T-helper 2 cell treated with Interferon-gamma antibody and Interleukin-4, amounts not matched to agents 100 ng/mL and 5 ng/mL, for 36 hours (primary cell): ENCODE results near the gene STAM2. TPM values are rescaled to one million over a fixed set of nuclear protein-coding genes. Genes with fewer than 3 reads are reported as not detected.
"Not testable (repeated sequence)": the region's sequence is repeated elsewhere in the genome, so short reads cannot be mapped to it uniquely, and the experiment has no call there.

Source experiments
- intact Hi-C: fragments of 100-400 bp; cut with micrococcal nuclease; formaldehyde crosslinking; loops from one replicate; pipeline ENCODE4 v1.15.1; 2023
- total RNA-seq: library from RNA; stranded (reverse); gene quantifications from 2 replicates; pipeline ENCODE4 v1.2.3, GENCODE V29; 2022

STAM2 gene
- total RNA-seq, 1 donor from 2014 or later, result 17.9 TPM

- intact Hi-C loops, result no loop called here
Observed at GRCh38 chr2:152114366-152114765, 61.2 kb downstream of the STAM2 start.

GRCh38 chr2:152107140-152107539 is 68.4 kb downstream of the STAM2 start:
- intact Hi-C loops, result not testable (repeated sequence)

- intact Hi-C loops, result no loop called here
Observed at GRCh38 chr2:152106464-152106863, 69.1 kb downstream of the STAM2 start.

- intact Hi-C loops, result no loop called here
Observed at GRCh38 chr2:152103271-152103670, 72.3 kb downstream of the STAM2 start.

GRCh38 chr2:152100961-152101360 is 74.6 kb downstream of the STAM2 start:
- intact Hi-C loops, result no loop called here

GRCh38 chr2:152099367-152100050 is 76.1 kb downstream of the STAM2 start:
- intact Hi-C loops, result no loop called here

- intact Hi-C loops, result no loop called here
Observed at GRCh38 chr2:152098496-152099366, 76.8 kb downstream of the STAM2 start, which contains the start of gene CACNB4. Gene CACNB4 (minus strand): TSS chr2:152099044.

GRCh38 chr2:152097801-152098495 is 77.6 kb downstream of the STAM2 start:
- intact Hi-C loops, result no loop called here

- intact Hi-C loops, result no loop called here
Observed at GRCh38 chr2:152097290-152097800, 78.2 kb downstream of the STAM2 start.

GRCh38 chr2:152095146-152095545 is 80.4 kb downstream of the STAM2 start:
- intact Hi-C loops, result no loop called here

GRCh38 chr2:152094014-152094413 is 81.5 kb downstream of the STAM2 start:
- intact Hi-C loops, result no loop called here

- intact Hi-C loops, result no loop called here
Observed at GRCh38 chr2:152093464-152093863, 82.1 kb downstream of the STAM2 start.

- intact Hi-C loops, result no loop called here
Observed at GRCh38 chr2:152092095-152092494, 83.5 kb downstream of the STAM2 start.

- intact Hi-C loops, result not testable (repeated sequence)
Observed at GRCh38 chr2:152090726-152091125, 84.8 kb downstream of the STAM2 start.

GRCh38 chr2:152089238-152089637 is 86.3 kb downstream of the STAM2 start:
- intact Hi-C loops, result no loop called here

GRCh38 chr2:152088006-152088405 is 87.6 kb downstream of the STAM2 start:
- intact Hi-C loops, result no loop called here

GRCh38 chr2:152086231-152086630 is 89.3 kb downstream of the STAM2 start:
- intact Hi-C loops, result no loop called here

- intact Hi-C loops, result no loop called here
Observed at GRCh38 chr2:152084076-152084475, 91.5 kb downstream of the STAM2 start.

- intact Hi-C loops, result no loop called here
Observed at GRCh38 chr2:152083202-152083875, 92.2 kb downstream of the STAM2 start.

- intact Hi-C loops, result no loop called here
Observed at GRCh38 chr2:152078662-152079061, 96.9 kb downstream of the STAM2 start.

GRCh38 chr2:152078023-152078422 is 97.5 kb downstream of the STAM2 start:
- intact Hi-C loops, result no loop called here
